K562 (cell line): ENCODE results near the gene THSD8. TPM values are rescaled to one million over a fixed set of nuclear protein-coding genes. Genes with fewer than 3 reads are reported as not detected.

Experiments used
- ATF7 ChIP-seq: fragments of 450-650 bp; IDR thresholded peaks from 2 replicates; pipeline ENCODE4 v1.7.1; 2014; ENCODE audit warnings: mild to moderate bottlenecking, moderate library complexity
- ELK3 ChIP-seq: fragments of 450-650 bp; formaldehyde crosslinking; IDR thresholded peaks from 2 replicates; pipeline ENCODE4 v1.4.0; 2020; ENCODE audit warnings: mild to moderate bottlenecking
- EP400 ChIP-seq: fragments of 450-650 bp; IDR thresholded peaks from 2 replicates; pipeline ENCODE4 v1.6.1; 2017; ENCODE audit warnings: antibody characterized with exemption, mild to moderate bottlenecking, moderate library complexity
- GMEB1 ChIP-seq: fragments of 250-450 bp; sonication (Bioruptor Pico); IDR thresholded peaks from 2 replicates; pipeline ENCODE4 v1.4.0; 2020; ENCODE audit warnings: mild to moderate bottlenecking
- KDM2B ChIP-seq: fragments of 250-450 bp; sonication (Bioruptor Pico); IDR thresholded peaks from 2 replicates; pipeline ENCODE4 v1.8.0; 2021; ENCODE audit warnings: mild to moderate bottlenecking, moderate library complexity
- MYC ChIP-seq, 2 experiments: fragments of 250-450 bp in 1 of 2; sonication (Bioruptor Pico) in 1 of 2; IDR thresholded peaks; 2 replicates each; pipeline versions ENCODE4 v1.5.1 to v1.6.1; 2012 to 2021; ENCODE audit warnings: low read depth in 2 of 2, borderline replicate concordance in 1 of 2, improper control_type of control experiment in 1 of 2, low read length in 1 of 2, mild to moderate bottlenecking in 1 of 2, moderate library complexity in 1 of 2
- RAD51 ChIP-seq: fragments of 450-650 bp; IDR thresholded peaks from 2 replicates; pipeline ENCODE4 v1.7.1; 2016; ENCODE audit warnings: low read depth, mild to moderate bottlenecking, borderline replicate concordance
- TAF7 ChIP-seq: fragments of 450-650 bp; IDR thresholded peaks from 2 replicates; pipeline ENCODE4 v1.6.1; 2016; ENCODE audit warnings: missing genetic modification characterization, missing compliant biosample characterization
- ZNF282 ChIP-seq: sonication (generic); formaldehyde crosslinking; IDR thresholded peaks from 2 replicates; pipeline ENCODE4 v1.8.1; 2023; ENCODE audit warnings: missing genetic modification reagents
- ZNF79 ChIP-seq: fragments of 250-450 bp; sonication (Bioruptor Pico); IDR thresholded peaks from 2 replicates; pipeline ENCODE4 v1.4.0; 2020; ENCODE audit warnings: low read depth, mild to moderate bottlenecking, moderate library complexity
- polyA plus RNA-seq, 8 experiments: library from polyadenylated mRNA; depleted of rRNA in 4 of 8; stranded (reverse) in 5 of 8; unstranded in 3 of 8; fragments of >200 nt; fragmentation: Nextera tagmentation in 2 of 8; fragmentation: Illumina TruSeq in 1 of 8; extraction: Ambion mirVana in 2 of 8; extraction: Trizol in 1 of 8; gene quantifications; 2 replicates each; pipeline versions ENCODE4 v1.2.1 to v1.2.3, GENCODE V29; 2011 to 2014; ENCODE audit warnings: inconsistent platforms in 1 of 8, missing spikeins in 1 of 8
- total RNA-seq, 7 experiments: library from RNA; depleted of rRNA in 6 of 7; stranded (reverse); fragments of >200 nt in 6 of 7; fragmentation: Illumina TruSeq in 2 of 7; extraction: Trizol in 2 of 7; gene quantifications; 2 replicates each; pipeline versions ENCODE4 v1.2.1 to v1.2.3, GENCODE V29; 2011 to 2021; ENCODE audit warnings: low replicate concordance in 1 of 7
- TF ChIP-seq, protein P1 (sequence below): sonication (generic); formaldehyde crosslinking; IDR thresholded peaks from 2 replicates; pipeline ENCODE4 v1.8.0; 2022; ENCODE audit warnings: mild to moderate bottlenecking, missing genetic modification reagents
- TF ChIP-seq, protein P2 (sequence below): fragments of 250-450 bp; sonication (Bioruptor Pico); IDR thresholded peaks from 2 replicates; pipeline ENCODE4 v1.5.1; 2021; ENCODE audit warnings: mild to moderate bottlenecking
- TF ChIP-seq, protein P3 (sequence below): fragments of 250-450 bp; sonication (Bioruptor Pico); IDR thresholded peaks from 2 replicates; pipeline ENCODE4 v1.8.0; 2021; ENCODE audit warnings: moderate library complexity, mild to moderate bottlenecking, inconsistent platforms
- TF ChIP-seq, protein P4 (sequence below): fragments of 450-650 bp; IDR thresholded peaks from 2 replicates; pipeline ENCODE4 v1.6.1; 2016; ENCODE audit warnings: low read depth, mild to moderate bottlenecking, moderate library complexity

The THSD8 gene
- total and polyA plus RNA-seq, 9 of the 15 experiments (the other 6 are each of a cell fraction or from before 2014, with no cell fraction given) = 8.4 to 42.4 (median 19.9) TPM; not detected in 2

GRCh38 chr19:12847159-12848139 is 45.6 kb downstream of the THSD8 start (continued):
- TF ChIP-seq, protein P1, sequence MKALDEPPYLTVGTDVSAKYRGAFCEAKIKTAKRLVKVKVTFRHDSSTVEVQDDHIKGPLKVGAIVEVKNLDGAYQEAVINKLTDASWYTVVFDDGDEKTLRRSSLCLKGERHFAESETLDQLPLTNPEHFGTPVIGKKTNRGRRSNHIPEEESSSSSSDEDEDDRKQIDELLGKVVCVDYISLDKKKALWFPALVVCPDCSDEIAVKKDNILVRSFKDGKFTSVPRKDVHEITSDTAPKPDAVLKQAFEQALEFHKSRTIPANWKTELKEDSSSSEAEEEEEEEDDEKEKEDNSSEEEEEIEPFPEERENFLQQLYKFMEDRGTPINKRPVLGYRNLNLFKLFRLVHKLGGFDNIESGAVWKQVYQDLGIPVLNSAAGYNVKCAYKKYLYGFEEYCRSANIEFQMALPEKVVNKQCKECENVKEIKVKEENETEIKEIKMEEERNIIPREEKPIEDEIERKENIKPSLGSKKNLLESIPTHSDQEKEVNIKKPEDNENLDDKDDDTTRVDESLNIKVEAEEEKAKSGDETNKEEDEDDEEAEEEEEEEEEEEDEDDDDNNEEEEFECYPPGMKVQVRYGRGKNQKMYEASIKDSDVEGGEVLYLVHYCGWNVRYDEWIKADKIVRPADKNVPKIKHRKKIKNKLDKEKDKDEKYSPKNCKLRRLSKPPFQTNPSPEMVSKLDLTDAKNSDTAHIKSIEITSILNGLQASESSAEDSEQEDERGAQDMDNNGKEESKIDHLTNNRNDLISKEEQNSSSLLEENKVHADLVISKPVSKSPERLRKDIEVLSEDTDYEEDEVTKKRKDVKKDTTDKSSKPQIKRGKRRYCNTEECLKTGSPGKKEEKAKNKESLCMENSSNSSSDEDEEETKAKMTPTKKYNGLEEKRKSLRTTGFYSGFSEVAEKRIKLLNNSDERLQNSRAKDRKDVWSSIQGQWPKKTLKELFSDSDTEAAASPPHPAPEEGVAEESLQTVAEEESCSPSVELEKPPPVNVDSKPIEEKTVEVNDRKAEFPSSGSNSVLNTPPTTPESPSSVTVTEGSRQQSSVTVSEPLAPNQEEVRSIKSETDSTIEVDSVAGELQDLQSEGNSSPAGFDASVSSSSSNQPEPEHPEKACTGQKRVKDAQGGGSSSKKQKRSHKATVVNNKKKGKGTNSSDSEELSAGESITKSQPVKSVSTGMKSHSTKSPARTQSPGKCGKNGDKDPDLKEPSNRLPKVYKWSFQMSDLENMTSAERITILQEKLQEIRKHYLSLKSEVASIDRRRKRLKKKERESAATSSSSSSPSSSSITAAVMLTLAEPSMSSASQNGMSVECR (CRISPR knock-in tag) = no peak
- TF ChIP-seq ATF7 (peak; percentile 71), MYC (IDR thresholded peaks at IDR 0.05; ENCODE audit: low read depth, low read length) (0 out of 2 replicates have a peak, but pooled peaks have one; percentile 55), MYC (CRISPR knock-in tag; IDR thresholded peaks at IDR 0.05; ENCODE audit: borderline replicate concordance, low read depth) (no peak), EP400 (no peak), ZNF79 (no peak), TAF7 (no peak), ELK3 (CRISPR knock-in tag) (no peak), KDM2B (CRISPR knock-in tag) (no peak), ZNF282 (0 out of 2 replicates have a peak, but pooled peaks have one; percentile 52), GMEB1 (CRISPR knock-in tag) (no peak), RAD51 (peak; percentile 36; the same call in 1 of the 2 replicates)
- TF ChIP-seq, protein P2, sequence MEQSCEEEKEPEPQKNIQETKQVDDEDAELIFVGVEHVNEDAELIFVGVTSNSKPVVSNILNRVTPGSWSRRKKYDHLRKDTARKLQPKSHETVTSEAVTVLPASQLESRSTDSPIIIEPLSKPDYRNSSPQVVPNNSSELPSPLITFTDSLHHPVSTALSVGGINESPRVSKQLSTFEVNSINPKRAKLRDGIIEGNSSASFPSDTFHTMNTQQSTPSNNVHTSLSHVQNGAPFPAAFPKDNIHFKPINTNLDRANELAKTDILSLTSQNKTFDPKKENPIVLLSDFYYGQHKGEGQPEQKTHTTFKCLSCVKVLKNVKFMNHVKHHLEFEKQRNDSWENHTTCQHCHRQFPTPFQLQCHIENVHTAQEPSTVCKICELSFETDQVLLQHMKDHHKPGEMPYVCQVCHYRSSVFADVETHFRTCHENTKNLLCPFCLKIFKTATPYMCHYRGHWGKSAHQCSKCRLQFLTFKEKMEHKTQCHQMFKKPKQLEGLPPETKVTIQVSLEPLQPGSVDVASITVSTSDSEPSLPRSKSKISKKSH = no peak
- TF ChIP-seq, protein P3, sequence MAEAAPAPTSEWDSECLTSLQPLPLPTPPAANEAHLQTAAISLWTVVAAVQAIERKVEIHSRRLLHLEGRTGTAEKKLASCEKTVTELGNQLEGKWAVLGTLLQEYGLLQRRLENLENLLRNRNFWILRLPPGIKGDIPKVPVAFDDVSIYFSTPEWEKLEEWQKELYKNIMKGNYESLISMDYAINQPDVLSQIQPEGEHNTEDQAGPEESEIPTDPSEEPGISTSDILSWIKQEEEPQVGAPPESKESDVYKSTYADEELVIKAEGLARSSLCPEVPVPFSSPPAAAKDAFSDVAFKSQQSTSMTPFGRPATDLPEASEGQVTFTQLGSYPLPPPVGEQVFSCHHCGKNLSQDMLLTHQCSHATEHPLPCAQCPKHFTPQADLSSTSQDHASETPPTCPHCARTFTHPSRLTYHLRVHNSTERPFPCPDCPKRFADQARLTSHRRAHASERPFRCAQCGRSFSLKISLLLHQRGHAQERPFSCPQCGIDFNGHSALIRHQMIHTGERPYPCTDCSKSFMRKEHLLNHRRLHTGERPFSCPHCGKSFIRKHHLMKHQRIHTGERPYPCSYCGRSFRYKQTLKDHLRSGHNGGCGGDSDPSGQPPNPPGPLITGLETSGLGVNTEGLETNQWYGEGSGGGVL (CRISPR knock-in tag) = no peak
- TF ChIP-seq, protein P4, sequence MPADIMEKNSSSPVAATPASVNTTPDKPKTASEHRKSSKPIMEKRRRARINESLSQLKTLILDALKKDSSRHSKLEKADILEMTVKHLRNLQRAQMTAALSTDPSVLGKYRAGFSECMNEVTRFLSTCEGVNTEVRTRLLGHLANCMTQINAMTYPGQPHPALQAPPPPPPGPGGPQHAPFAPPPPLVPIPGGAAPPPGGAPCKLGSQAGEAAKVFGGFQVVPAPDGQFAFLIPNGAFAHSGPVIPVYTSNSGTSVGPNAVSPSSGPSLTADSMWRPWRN = no peak
